ENCODE measurements around the gene MGAT4B.

MGAT4B gene

DNA sequence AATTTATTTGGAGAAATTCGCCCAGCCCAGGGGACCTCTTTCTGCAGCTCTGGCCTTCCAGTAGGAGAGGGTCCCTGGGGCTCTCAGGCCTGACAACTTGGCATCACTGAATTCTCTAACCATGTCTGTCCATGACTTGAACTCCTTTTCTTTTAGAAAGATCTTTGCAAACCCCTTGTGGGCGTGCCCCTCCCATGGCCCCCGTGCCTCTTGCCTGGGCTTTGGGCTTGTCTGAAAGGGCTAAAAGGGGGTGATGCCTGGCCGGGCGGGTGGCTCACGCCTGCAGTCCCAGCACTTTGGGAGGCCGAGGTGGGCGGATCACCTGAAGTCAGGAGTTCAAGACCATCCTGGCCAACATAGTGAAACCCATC, 10.8 kb upstream of the MGAT4B start:
- TF ChIP-seq, protein P1, sequence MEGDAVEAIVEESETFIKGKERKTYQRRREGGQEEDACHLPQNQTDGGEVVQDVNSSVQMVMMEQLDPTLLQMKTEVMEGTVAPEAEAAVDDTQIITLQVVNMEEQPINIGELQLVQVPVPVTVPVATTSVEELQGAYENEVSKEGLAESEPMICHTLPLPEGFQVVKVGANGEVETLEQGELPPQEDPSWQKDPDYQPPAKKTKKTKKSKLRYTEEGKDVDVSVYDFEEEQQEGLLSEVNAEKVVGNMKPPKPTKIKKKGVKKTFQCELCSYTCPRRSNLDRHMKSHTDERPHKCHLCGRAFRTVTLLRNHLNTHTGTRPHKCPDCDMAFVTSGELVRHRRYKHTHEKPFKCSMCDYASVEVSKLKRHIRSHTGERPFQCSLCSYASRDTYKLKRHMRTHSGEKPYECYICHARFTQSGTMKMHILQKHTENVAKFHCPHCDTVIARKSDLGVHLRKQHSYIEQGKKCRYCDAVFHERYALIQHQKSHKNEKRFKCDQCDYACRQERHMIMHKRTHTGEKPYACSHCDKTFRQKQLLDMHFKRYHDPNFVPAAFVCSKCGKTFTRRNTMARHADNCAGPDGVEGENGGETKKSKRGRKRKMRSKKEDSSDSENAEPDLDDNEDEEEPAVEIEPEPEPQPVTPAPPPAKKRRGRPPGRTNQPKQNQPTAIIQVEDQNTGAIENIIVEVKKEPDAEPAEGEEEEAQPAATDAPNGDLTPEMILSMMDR (IDR thresholded peaks at IDR 0.05; ENCODE audit: control insufficient read depth, insufficient read depth, low read depth, low read length, missing control alignments) = no peak
- no peak for DNase-seq (ENCODE audit: low read depth)
- H3K4me3 ChIP-seq (ENCODE audit: control insufficient read depth, low read depth, low read length) = no peak overlapping the region

DNA sequence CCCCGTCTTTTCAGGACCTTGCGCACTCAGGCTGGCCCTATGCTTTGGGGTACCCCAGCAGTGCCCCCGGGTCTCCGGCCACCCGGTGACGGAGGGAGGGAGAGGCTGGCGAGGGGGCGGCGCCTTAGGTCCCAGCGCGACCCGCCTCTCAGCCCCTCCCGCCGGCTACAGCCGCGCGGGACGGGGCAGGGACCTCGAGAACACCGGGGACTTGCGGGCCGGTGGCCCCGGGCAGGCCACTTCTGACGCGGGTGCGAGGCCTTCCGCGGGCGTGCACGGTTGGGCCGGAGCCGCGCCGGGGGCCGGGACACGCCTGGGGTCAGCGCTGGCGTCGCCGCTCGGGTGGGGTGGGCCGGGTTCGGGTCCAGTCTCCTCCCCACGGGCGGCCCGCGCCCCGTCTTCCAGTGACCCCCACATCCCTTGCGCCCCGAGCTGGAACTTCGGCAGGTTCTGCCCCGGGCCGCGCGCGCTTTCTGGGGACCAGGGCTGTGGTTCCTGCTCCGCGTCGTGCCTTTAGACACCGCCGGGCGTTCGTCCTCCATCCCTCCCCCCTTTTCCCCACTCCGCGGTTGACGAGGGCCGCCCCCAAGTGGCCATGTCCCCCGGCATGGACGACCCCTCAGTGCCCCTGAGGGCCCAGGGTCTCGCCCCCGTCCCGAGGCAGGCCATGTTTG, 10.3 kb upstream of the MGAT4B start:
- no peak for DNase-seq (ENCODE audit: low read depth)
- peak overlapping the region; percentile 40 for H3K4me3 ChIP-seq (ENCODE audit: control insufficient read depth, low read depth, low read length)
- TF ChIP-seq, protein P1 (IDR thresholded peaks at IDR 0.05; ENCODE audit: control insufficient read depth, insufficient read depth, low read depth, low read length, missing control alignments) = peak; percentile 5

DNA sequence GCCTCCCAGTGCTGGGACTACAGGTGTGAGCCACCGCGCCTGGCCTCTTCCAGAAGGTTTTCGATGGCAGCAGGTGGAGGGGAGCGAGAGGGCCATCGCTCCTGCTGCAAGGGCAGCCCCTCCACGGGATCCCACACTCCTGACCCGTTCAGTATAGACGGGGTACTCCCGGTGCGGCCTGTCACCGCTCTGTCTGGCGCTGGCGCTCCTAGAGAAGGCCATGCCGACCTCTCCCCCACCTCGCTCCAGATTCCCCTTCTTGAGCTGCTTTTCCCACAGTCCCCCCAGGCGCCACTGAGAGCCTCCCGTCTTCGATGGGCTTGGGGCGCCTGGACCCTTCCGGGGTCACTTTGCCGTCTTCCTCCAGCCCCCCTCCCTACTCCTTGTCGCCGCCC, 9.7 kb upstream of the MGAT4B start:
- TF ChIP-seq, protein P1 (IDR thresholded peaks at IDR 0.05; ENCODE audit: control insufficient read depth, insufficient read depth, low read depth, low read length, missing control alignments) = no peak
- H3K4me3 ChIP-seq (ENCODE audit: control insufficient read depth, low read depth, low read length) = peak overlapping the region; percentile 40
- DNase-seq (ENCODE audit: low read depth) = no peak

DNA sequence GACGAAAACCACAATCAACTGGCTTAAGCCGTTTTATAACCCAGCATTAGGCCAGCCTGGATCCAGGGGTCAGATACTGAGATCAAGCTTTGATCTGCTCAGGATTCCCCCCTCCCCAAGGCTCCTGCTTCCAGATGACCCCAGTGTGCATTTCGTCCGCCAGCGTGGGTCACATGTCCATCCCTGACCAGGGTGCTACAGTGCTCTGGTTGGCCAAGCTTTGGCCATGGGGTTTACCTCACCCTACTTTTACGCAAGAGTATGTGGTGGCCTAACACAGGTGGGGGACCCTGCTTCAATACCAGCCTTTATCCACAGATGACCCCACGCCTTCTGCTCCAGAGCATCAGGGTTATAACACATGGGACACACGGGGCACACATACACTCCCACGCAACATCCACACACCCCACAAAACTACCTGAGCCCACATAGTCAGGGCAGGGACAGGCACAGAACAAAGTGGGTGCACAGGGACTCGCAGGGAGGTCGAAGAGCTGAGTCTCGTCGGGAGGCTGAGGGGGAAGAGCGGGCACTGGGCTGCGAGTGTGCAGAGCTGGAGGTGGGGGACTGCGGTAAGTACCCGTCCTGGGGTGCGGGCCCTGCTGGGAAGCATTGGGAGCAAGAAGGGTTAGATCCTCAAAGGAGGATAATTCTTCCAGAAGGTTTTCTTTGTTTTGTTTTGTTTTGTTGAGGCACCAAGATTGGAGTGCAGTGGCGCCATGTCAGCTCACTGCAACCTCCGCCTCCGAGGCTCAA, 9.0 kb upstream of the MGAT4B start:
- no peak for DNase-seq (ENCODE audit: low read depth)
- TF ChIP-seq, protein P1 (IDR thresholded peaks at IDR 0.05; ENCODE audit: control insufficient read depth, insufficient read depth, low read depth, low read length, missing control alignments) = no peak
- no peak overlapping the region for H3K4me3 ChIP-seq (ENCODE audit: control insufficient read depth, low read depth, low read length)

DNA sequence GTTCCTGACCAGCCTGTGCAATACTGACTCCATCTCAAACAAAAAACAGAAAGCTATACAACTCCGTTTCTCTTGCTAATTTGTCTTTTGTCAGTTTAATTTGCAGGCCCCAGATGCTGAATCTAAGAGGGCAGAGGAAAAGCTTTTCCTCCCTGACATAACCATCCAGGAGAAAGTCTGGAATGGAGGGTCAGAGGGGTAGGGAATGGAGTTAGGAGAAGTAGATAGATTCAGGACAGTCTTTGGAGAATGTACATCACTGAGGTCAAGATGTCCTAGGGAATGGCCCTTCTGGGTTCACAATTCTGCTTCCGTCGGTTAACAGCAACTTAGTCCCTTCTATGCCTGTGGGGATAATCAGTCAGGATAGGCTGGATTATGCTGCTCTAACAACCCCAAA, 7.4 kb upstream of the MGAT4B start:
- no peak for DNase-seq (ENCODE audit: low read depth)
- H3K4me3 ChIP-seq (ENCODE audit: control insufficient read depth, low read depth, low read length) = no peak overlapping the region
- TF ChIP-seq, protein P1 (IDR thresholded peaks at IDR 0.05; ENCODE audit: control insufficient read depth, insufficient read depth, low read depth, low read length, missing control alignments) = no peak

DNA sequence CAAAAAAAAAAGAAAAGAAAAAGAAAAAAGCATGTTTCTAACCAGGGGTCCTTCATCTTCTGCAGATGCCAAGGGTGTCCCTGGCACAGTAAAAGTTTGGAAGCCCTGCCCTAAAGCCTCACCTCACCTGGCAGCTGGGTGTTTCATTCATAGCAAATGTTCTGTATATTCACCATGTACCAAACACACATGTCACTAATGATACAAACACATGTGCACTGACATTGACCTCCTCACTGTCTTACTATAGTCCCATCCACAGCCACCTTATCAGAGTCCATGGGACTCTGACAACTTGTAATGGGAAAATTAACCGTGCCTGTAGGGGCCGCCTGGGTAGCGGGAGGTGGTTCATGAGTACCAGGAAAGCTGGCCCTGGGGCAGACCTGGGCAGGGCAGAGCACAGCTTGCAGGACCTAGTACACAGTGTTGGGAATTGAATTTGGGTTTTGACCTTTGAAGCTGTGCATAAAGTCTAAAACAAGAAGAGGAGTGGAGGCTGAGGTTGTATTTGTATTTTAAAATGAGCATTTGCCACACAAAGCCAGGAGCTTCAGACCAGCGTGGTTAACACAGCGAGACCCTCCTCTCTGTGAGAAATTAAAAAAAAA, 6.4 kb upstream of the MGAT4B start:
- TF ChIP-seq, protein P1 (IDR thresholded peaks at IDR 0.05; ENCODE audit: control insufficient read depth, insufficient read depth, low read depth, low read length, missing control alignments) = no peak
- H3K4me3 ChIP-seq (ENCODE audit: control insufficient read depth, low read depth, low read length) = no peak overlapping the region
- DNase-seq (ENCODE audit: low read depth) = no peak
